A549 (cell line): ENCODE results near the gene EPHA1. TPM values are rescaled to one million over a fixed set of nuclear protein-coding genes. Genes with fewer than 3 reads are reported as not detected.

Experiments used
- ATAC-seq, 2 experiments: fragments of 200-7000 bp in 1 of 2; fragments of >200 bp in 1 of 2; cut with Nextera tagmentation in 1 of 2; cut with Tn5 transposase in 1 of 2; 3 replicates each; pipeline versions ENCODE4 v1.8.0 to v1.9.1; 2018 to 2020; ENCODE audit warnings: mild to moderate bottlenecking in 1 of 2, moderate library complexity in 1 of 2
- CTCF ChIA-PET: fragments of 300-600 bp; sonication (Branson Sonifier 250); formaldehyde crosslinking; extraction: SDS; loops from one replicate; lab custom pipeline; 2021; ENCODE audit warnings: antibody characterized with exemption, inconsistent platforms; lab: Yijun Ruan, JAX
- POLR2A ChIA-PET: fragments of 350-600 bp; formaldehyde crosslinking; extraction: SDS; loops from one replicate; lab custom pipeline; 2021; ENCODE audit warnings: antibody characterized with exemption, inconsistent platforms; lab: Yijun Ruan, JAX
- DNase-seq, 2 experiments: peaks; one replicate each; pipeline versions ENCODE4 v3.0.0 to v3.0.0-alpha.2; 2011 to 2016; ENCODE audit warnings: low read depth in 1 of 2, low spot score in 1 of 2
- FAIRE-seq: peaks from 2 replicates; lab custom pipeline; 2011; peaks lifted over from hg19 to GRCh38; lab: Jason Lieb, UNC
- H3K27ac ChIP-seq, 2 experiments: fragments of >200 bp; sonication (Bioruptor Twin); formaldehyde crosslinking; 3 replicates each; pipeline ENCODE4 v1.5.1; 2016 to 2017
- H3K4me1 ChIP-seq: fragments of >200 bp; sonication (Bioruptor Twin); formaldehyde crosslinking; 3 replicates; pipeline ENCODE4 v1.6.1; 2016
- H3K4me2 ChIP-seq: fragments of >200 bp; sonication (Bioruptor Twin); formaldehyde crosslinking; 3 replicates; pipeline ENCODE4 v1.6.1; 2016
- H3K4me3 ChIP-seq: fragments of >200 bp; sonication (Bioruptor Twin); formaldehyde crosslinking; 3 replicates; pipeline ENCODE4 v1.5.1; 2016
- H3K9me3 ChIP-seq: fragments of >200 bp; sonication (Bioruptor Twin); formaldehyde crosslinking; 3 replicates; pipeline ENCODE4 v1.6.1; 2016
- BCL3 ChIP-seq: fragments of >200 bp; sonication (Bioruptor Twin); formaldehyde crosslinking; IDR thresholded peaks from 3 replicates; pipeline ENCODE4 v1.6.1; 2016
- CBX2 ChIP-seq: fragments of 200-600 bp; sonication (generic); IDR thresholded peaks from 2 replicates; pipeline ENCODE4 v1.6.1; 2016; ENCODE audit warnings: low read depth, mild to moderate bottlenecking, borderline replicate concordance
- CBX8 ChIP-seq: fragments of 200-600 bp; sonication (generic); IDR thresholded peaks from 2 replicates; pipeline ENCODE4 v1.6.1; 2016
- CHD2 ChIP-seq: fragments of 150-350 bp; IDR thresholded peaks from 2 replicates; pipeline ENCODE4 v1.6.1; 2014; ENCODE audit warnings: low read length; ENCODE audit not compliant: partially characterized antibody
- CHD4 ChIP-seq: fragments of 200-600 bp; sonication (generic); IDR thresholded peaks from 2 replicates; pipeline ENCODE4 v1.6.1; 2016; ENCODE audit warnings: antibody characterized with exemption, mild to moderate bottlenecking, borderline replicate concordance
- EP300 ChIP-seq, 2 experiments: fragments of >200 bp; sonication (Bioruptor Twin); formaldehyde crosslinking; IDR thresholded peaks; 2 replicates in 1 of 2; 3 replicates in 1 of 2; pipeline ENCODE4 v1.6.1; 2016 to 2017
- ESRRA ChIP-seq: fragments of 150-350 bp; IDR thresholded peaks from 2 replicates; pipeline ENCODE4 v1.6.1; 2014; ENCODE audit warnings: mild to moderate bottlenecking, low read length, borderline replicate concordance
- HDAC2 ChIP-seq: fragments of 200-600 bp; sonication (generic); IDR thresholded peaks from 2 replicates; pipeline ENCODE4 v1.6.1; 2016
- HEYL ChIP-seq: fragments of 250-450 bp; sonication (Bioruptor Pico); IDR thresholded peaks from 2 replicates; pipeline ENCODE4 v1.8.0; 2021; ENCODE audit warnings: mild to moderate bottlenecking, moderate library complexity
- HOXA7 ChIP-seq: fragments of 250-450 bp; sonication (Bioruptor Pico); IDR thresholded peaks from 2 replicates; pipeline ENCODE4 v1.5.0; 2020; ENCODE audit warnings: mild to moderate bottlenecking, moderate library complexity
- HOXB13 ChIP-seq: fragments of 250-450 bp; sonication (Bioruptor Pico); IDR thresholded peaks from 2 replicates; pipeline ENCODE4 v1.5.0; 2020; ENCODE audit warnings: low read depth, mild to moderate bottlenecking, moderate library complexity
- HOXB5 ChIP-seq: fragments of 250-450 bp; sonication (Bioruptor Pico); IDR thresholded peaks from 2 replicates; pipeline ENCODE4 v1.5.0; 2020; ENCODE audit warnings: mild to moderate bottlenecking, moderate library complexity
- JUNB ChIP-seq: fragments of >200 bp; sonication (Bioruptor Twin); formaldehyde crosslinking; IDR thresholded peaks from 2 replicates; pipeline ENCODE4 v1.6.1; 2016
- KDM1A ChIP-seq: fragments of 200-600 bp; sonication (generic); IDR thresholded peaks from 2 replicates; pipeline ENCODE4 v1.6.1; 2016; ENCODE audit warnings: low read depth, mild to moderate bottlenecking
- MAFK ChIP-seq: fragments of 450-650 bp; IDR thresholded peaks from 2 replicates; pipeline ENCODE4 v1.6.1; 2014; ENCODE audit not compliant: partially characterized antibody
- MYC ChIP-seq: IDR thresholded peaks from 2 replicates; pipeline ENCODE4 v1.6.1; 2012; ENCODE audit warnings: mild to moderate bottlenecking, inconsistent platforms, low read length, improper control_type of control experiment, borderline replicate concordance
- NR3C1 ChIP-seq: fragments of >200 bp; sonication (Bioruptor Twin); formaldehyde crosslinking; IDR thresholded peaks from 3 replicates; pipeline ENCODE4 v1.6.1; 2017
- PHF8 ChIP-seq: fragments of 200-600 bp; sonication (generic); IDR thresholded peaks from 2 replicates; pipeline ENCODE4 v1.6.1; 2016; ENCODE audit warnings: low read depth, mild to moderate bottlenecking, antibody characterized with exemption, moderate library complexity, borderline replicate concordance
- RCOR1 ChIP-seq: fragments of 150-350 bp; IDR thresholded peaks from 2 replicates; pipeline ENCODE4 v1.6.1; 2014; ENCODE audit warnings: antibody characterized with exemption, low read length, low read depth
- REST ChIP-seq: fragments of 200-600 bp; sonication (generic); IDR thresholded peaks from 2 replicates; pipeline ENCODE4 v1.6.1; 2016; ENCODE audit warnings: antibody characterized with exemption, mild to moderate bottlenecking, moderate library complexity
- SREBF2 ChIP-seq: fragments of 450-650 bp; IDR thresholded peaks from 2 replicates; pipeline ENCODE4 v1.6.1; 2014; ENCODE audit warnings: mild to moderate bottlenecking, moderate library complexity
- USF2 ChIP-seq: fragments of 450-650 bp; IDR thresholded peaks from 2 replicates; pipeline ENCODE4 v1.6.1; 2014; ENCODE audit warnings: antibody characterized with exemption
- ZC3H11A ChIP-seq: fragments of 450-650 bp; IDR thresholded peaks from 2 replicates; pipeline ENCODE4 v1.6.1; 2014; ENCODE audit warnings: antibody characterized with exemption, mild to moderate bottlenecking
- ZFP36 ChIP-seq: fragments of 450-650 bp; IDR thresholded peaks from 2 replicates; pipeline ENCODE4 v1.6.1; 2014; ENCODE audit warnings: borderline replicate concordance; ENCODE audit not compliant: partially characterized antibody
- ZNF302 ChIP-seq: fragments of 250-450 bp; sonication (Bioruptor Pico); IDR thresholded peaks from 2 replicates; pipeline ENCODE4 v1.9.0; 2021; ENCODE audit warnings: inconsistent platforms, mild to moderate bottlenecking, moderate library complexity
- WGBS: methylation state at CpG from one replicate; pipeline ENCODE4 v1.1.6; 2017; ENCODE audit errors: missing lambda C conversion rate; 5-methylcytosine and 5-hydroxymethylcytosine counted together
- polyA plus RNA-seq, 4 experiments: library from polyadenylated mRNA; depleted of rRNA in 3 of 4; stranded (reverse); fragments of >200 nt; fragmentation: RNase III in 1 of 4; extraction: RNeasy Plus Mini Kit Qiagen cat#74134 plus additional on column Dnase treatment in 1 of 4; gene quantifications; 2 replicates in 3 of 4; 3 replicates in 1 of 4; pipeline ENCODE4 v1.2.3, GENCODE V29; 2011 to 2017
- TF ChIP-seq, protein P1 (sequence below): IDR thresholded peaks from 2 replicates; pipeline ENCODE4 v1.6.1; 2012; ENCODE audit warnings: low read depth, borderline replicate concordance
- TF ChIP-seq, protein P2 (sequence below): fragments of 250-450 bp; sonication (Bioruptor Pico); IDR thresholded peaks from 2 replicates; pipeline ENCODE4 v1.5.0; 2021; ENCODE audit warnings: mild to moderate bottlenecking, moderate library complexity, borderline replicate concordance

The EPHA1 gene
- polyA plus RNA-seq, 2 of the 4 experiments (the other 2 are of a cell fraction): not detected

GRCh38 chr7:143358626-143359025, 50.0 kb downstream of the EPHA1 start:
- 58% methylated on average over 12 of the region's 12 CpGs for WGBS
- FAIRE-seq (no peak), DNase-seq (no peak), ATAC-seq (no peak)
- Histone ChIP-seq H3K4me1 (peaks cover 5% of the 10 kb centered on the region; the same call in 1 of the 3 replicates), H3K9me3 (no peaks in the 10 kb centered on the region), H3K27ac (no peak overlapping the region), H3K4me3 (no peak overlapping the region), H3K4me2 (no peak overlapping the region)
- CTCF ChIA-PET: interaction anchor here (1.0 to 1.4 kb wide), 3 partner anchors 13 to 109 kb away, joined by 3 to 10 read pairs (median 4); no protein-coding TSS in a partner anchor
- POLR2A ChIA-PET: no interaction called here
- TF ChIP-seq MAFK (no peak), CHD4 (no peak), ZNF302 (CRISPR knock-in tag) (no peak), KDM1A (no peak), ZFP36 (no peak), HOXA7 (no peak), PHF8 (no peak), SREBF2 (no peak), USF2 (no peak), RCOR1 (no peak)
- TF ChIP-seq, protein P1, sequence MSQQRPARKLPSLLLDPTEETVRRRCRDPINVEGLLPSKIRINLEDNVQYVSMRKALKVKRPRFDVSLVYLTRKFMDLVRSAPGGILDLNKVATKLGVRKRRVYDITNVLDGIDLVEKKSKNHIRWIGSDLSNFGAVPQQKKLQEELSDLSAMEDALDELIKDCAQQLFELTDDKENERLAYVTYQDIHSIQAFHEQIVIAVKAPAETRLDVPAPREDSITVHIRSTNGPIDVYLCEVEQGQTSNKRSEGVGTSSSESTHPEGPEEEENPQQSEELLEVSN: no peak
- TF ChIP-seq, protein P2, sequence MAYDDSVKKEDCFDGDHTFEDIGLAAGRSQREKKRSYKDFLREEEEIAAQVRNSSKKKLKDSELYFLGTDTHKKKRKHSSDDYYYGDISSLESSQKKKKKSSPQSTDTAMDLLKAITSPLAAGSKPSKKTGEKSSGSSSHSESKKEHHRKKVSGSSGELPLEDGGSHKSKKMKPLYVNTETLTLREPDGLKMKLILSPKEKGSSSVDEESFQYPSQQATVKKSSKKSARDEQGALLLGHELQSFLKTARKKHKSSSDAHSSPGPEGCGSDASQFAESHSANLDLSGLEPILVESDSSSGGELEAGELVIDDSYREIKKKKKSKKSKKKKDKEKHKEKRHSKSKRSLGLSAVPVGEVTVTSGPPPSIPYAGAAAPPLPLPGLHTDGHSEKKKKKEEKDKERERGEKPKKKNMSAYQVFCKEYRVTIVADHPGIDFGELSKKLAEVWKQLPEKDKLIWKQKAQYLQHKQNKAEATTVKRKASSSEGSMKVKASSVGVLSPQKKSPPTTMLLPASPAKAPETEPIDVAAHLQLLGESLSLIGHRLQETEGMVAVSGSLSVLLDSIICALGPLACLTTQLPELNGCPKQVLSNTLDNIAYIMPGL (CRISPR knock-in tag): no peak

- no peak for FAIRE-seq
- POLR2A ChIA-PET: no interaction called here
- Histone ChIP-seq H3K4me2 (no peak overlapping the region), H3K4me1 (peaks cover 1% of the 10 kb centered on the region; the same call in 1 of the 3 replicates), H3K27ac (no peak overlapping the region), H3K4me3 (no peak overlapping the region), H3K9me3 (no peaks in the 10 kb centered on the region)
- no peak for DNase-seq
- TF ChIP-seq NR3C1: no peak
- no peak for TF ChIP-seq BCL3
- no peak for TF ChIP-seq USF2
- TF ChIP-seq CHD2: no peak
- TF ChIP-seq HOXB13 (CRISPR knock-in tag): no peak
- no peak for TF ChIP-seq REST
- TF ChIP-seq HEYL (CRISPR knock-in tag): no peak
- no peak for TF ChIP-seq ZFP36
- TF ChIP-seq HOXB5: no peak
- TF ChIP-seq CBX8: no peak
- TF ChIP-seq ZC3H11A: no peak
- TF ChIP-seq MAFK: no peak
- TF ChIP-seq HDAC2: no peak
- no peak for TF ChIP-seq JUNB
- TF ChIP-seq MYC: no peak
- no peak for TF ChIP-seq EP300 (IDR thresholded peaks at IDR 0.05)
- no peak for TF ChIP-seq ZNF302 (CRISPR knock-in tag)
- TF ChIP-seq ESRRA: no peak
- TF ChIP-seq CBX2: no peak
- WGBS: 71% methylated on average over 13 of the region's 13 CpGs
- CTCF ChIA-PET: interaction anchor here (1.8 to 2.5 kb wide), 3 partner anchors 8 to 23 kb away, joined by 4 to 15 read pairs (median 7); no protein-coding TSS in a partner anchor
- no peak for ATAC-seq
Observed at GRCh38 chr7:143356414-143357050, 52.1 kb downstream of the EPHA1 start.
